C4-2B (cell line): ENCODE data around the gene CSRP1.
A peak's percentile ranks its signal among the peaks of the same experiment; 100 is the strongest.

Experiments used
- H3K27ac ChIP-seq: fragments of 450-650 bp; 2 replicates; pipeline ENCODE4 v1.5.1; 2017
- ZFX ChIP-seq: fragments of 450-650 bp; IDR thresholded peaks from 2 replicates; pipeline ENCODE4 v1.6.1; 2017
- TF ChIP-seq, protein P1 (sequence below): fragments of 450-650 bp; conservative IDR thresholded peaks from 2 replicates; pipeline ENCODE4 v1.5.1; 2017; ENCODE audit warnings: mild to moderate bottlenecking

Gene CSRP1

DNA sequence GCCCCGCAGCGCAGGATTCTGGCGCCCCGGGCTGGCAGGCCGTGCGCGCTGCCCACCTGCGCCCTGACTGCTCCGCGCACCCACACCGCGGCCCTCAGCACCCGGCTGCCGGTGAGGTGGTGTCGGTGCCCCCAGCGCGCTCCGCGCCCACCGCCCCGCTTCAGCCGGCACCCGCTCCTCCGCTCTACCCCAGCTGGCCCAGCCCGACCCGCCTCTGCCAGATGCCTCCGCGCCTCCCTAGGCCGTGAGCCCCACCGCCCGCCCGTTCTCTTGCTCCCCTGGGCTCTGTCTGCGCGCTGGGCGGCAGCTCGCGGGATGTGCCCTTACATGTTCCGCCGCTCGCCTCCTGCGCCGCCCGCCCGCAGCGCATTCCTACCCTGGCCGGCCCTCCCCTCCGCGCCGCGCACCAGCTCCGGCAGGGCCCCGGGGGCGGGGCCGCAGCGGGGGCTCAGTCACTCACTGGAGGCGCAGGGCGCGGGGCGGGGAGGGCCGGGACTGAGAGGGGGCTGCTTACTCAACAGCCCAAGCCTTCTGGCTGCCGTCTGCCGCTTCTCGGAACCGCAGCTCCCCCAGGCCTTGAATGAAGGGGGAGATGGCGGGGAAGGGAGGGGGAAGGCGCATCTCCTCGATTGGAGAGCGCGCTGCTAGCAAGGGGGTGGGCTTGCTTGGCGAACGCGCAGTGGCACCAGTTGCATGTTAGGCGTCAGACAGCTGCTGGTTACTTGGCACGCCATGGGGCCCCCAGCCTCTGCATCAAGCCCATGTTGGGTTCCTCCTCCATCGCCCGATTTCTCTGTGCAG, 37.9 kb downstream of the CSRP1 start, which contains the start of gene PHLDA3:
TSS of gene PHLDA3 (minus strand) at position 345 of the 801 bp plus-strand sequence. CDS start 402 bp downstream, outside the sequence.
- H3K27ac ChIP-seq = peak within 1 kb of the TSS; percentile 84
- peak; percentile 53; the same call in 1 of the 2 replicates for TF ChIP-seq ZFX
- TF ChIP-seq, protein P1, sequence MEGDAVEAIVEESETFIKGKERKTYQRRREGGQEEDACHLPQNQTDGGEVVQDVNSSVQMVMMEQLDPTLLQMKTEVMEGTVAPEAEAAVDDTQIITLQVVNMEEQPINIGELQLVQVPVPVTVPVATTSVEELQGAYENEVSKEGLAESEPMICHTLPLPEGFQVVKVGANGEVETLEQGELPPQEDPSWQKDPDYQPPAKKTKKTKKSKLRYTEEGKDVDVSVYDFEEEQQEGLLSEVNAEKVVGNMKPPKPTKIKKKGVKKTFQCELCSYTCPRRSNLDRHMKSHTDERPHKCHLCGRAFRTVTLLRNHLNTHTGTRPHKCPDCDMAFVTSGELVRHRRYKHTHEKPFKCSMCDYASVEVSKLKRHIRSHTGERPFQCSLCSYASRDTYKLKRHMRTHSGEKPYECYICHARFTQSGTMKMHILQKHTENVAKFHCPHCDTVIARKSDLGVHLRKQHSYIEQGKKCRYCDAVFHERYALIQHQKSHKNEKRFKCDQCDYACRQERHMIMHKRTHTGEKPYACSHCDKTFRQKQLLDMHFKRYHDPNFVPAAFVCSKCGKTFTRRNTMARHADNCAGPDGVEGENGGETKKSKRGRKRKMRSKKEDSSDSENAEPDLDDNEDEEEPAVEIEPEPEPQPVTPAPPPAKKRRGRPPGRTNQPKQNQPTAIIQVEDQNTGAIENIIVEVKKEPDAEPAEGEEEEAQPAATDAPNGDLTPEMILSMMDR = no peak; the same call in 1 of the 2 replicates

DNA sequence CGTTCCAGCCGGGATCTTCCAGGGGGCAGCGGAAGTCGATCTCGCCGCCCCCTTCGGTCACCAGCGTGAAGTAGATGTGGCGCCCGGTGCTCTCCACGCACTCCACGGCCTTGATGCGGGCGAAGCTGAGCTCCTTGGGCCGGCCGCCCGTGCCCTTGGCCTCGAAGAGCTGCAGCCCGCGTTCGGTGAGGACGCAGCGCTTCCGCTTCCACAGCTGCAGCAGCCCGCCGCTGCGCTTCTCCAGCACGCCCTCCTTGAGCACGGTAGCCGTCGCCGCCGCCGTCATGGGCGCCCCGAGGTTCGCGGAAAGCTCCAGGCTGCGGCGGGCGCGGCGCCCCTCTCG, 38.5 kb downstream of the CSRP1 start:
- TF ChIP-seq ZFX = peak; percentile 82; the same call in 1 of the 2 replicates
- TF ChIP-seq, protein P1 = no peak
- H3K27ac ChIP-seq = peak overlapping the region; percentile 84

DNA sequence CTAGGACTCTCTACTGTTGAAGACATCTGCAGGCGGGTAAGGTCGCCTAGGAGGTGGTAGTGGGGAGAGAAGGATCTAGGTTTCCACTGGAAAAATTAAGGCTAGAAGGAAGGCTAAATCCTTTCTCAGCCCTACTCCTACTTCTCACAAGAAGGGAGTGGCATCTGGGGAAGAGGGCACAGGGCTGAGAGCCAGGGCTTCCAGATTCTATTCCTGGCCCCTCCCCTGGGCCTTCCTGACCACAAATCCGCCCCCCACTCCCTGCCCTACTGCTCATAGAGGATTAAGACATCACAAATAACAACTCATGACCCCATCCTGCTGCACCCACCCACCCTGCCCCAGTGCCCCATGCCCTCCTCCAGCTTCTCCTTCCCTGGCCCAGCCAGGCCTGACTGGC, 40.4 kb downstream of the CSRP1 start:
- TF ChIP-seq ZFX = no peak
- TF ChIP-seq, protein P1 = no peak
- no peak overlapping the region; the same call in 1 of the 2 replicates for H3K27ac ChIP-seq

DNA sequence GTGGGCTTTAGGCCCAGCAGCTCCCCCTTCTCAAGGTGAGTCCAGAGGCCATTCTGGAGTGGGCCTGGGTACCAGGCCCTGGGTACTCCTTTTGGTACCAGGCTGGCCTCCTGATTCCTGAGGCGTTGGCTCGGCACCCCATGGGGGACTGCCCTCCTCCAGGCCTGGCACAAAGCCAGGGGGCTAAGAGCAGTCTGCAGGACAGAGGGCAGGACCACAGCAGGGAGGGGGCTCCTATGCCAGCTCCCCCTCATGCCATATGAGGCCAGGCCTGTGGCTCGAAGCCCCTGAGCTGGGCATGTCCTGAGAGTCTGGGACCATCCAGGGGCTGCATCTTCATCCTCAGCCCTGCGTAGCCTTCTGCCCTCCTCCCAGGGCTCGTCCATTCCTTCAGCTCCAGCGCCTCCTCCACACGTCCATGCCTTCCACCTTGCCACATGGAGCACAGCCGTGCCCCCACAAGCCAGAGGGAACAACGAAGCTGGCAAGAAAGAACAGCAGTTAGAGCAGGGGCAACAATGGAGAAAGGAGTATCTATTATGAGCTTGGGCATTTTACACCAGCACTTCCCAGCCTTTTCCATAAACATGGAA, 41.1 kb downstream of the CSRP1 start:
- H3K27ac ChIP-seq = no peak overlapping the region
- no peak for TF ChIP-seq ZFX
- TF ChIP-seq, protein P1 = no peak

DNA sequence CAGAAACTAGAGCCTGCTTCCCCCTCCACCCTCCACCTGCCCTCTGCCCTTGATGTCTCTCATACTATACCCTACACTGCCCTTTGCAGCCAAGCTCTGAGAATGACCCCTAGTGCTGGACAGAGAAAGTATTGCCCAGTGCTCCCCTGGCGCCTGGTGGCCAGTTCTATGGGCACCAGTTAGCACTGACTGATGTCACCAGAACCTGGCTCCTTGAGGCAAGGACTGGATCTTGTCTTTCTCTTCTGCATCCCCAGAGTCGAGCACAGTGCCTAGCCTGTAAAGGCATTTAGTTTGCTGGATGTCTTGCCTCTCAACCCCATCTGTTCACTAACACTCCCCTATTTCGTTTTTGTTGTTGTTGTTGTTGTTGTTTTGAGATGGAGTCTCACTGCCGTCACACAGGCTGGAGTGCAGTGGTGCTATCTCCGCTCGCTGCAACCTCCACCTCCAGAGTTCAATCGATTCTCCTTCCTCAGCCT, 43.8 kb downstream of the CSRP1 start:
- TF ChIP-seq, protein P1 = no peak
- no peak for TF ChIP-seq ZFX
- no peak overlapping the region for H3K27ac ChIP-seq

DNA sequence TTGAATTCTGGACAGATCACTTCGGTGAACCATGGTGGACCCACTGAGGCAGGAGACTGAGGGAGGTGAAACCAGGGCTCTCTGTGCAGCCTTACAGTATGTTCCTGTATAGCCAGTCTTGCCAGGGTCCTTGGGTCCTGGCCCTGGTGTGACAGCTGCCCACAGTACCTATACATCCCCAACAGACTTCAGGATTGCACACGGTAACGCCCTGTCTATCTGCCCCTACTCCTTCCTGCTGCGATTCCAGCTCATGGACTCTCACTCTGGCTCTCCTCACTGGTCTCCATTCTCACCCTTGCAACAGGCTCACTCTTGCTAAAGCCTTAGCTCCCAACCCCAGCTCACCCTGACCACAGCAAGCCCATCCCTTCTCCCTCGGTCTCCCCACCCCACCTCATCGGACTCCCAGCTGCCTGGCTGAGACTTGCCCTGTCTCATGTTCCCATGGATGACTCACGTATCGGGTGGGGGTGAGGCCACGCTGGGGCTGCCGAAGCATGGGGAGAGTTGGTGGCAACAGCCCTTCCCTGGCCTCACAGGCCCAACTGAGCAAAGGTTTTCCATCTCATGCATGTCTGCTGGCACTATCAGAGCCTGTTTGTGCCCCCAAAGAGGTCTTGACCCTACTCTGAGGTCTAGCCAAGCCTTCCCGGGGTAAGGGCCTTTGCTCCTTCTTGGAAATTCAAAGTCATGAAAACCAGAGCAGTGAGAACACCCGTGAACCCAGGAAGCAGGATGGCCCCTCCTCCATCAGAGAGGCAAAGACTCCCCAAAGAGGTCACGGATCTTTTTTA, 45.1 kb downstream of the CSRP1 start:
- TF ChIP-seq ZFX = no peak
- TF ChIP-seq, protein P1 = no peak
- peak overlapping the region; percentile 71 for H3K27ac ChIP-seq
